Measurements from ENCODE around the gene CCHCR1. TPM values are rescaled to one million over a fixed set of nuclear protein-coding genes. Genes with fewer than 3 reads are reported as not detected.

The CCHCR1 gene
- total and polyA plus RNA-seq, 9 of the 15 experiments (the other 6 are each of a cell fraction or from before 2014, with no cell fraction given), result 1.2 to 47.3 (median 32.0) TPM

DNA sequence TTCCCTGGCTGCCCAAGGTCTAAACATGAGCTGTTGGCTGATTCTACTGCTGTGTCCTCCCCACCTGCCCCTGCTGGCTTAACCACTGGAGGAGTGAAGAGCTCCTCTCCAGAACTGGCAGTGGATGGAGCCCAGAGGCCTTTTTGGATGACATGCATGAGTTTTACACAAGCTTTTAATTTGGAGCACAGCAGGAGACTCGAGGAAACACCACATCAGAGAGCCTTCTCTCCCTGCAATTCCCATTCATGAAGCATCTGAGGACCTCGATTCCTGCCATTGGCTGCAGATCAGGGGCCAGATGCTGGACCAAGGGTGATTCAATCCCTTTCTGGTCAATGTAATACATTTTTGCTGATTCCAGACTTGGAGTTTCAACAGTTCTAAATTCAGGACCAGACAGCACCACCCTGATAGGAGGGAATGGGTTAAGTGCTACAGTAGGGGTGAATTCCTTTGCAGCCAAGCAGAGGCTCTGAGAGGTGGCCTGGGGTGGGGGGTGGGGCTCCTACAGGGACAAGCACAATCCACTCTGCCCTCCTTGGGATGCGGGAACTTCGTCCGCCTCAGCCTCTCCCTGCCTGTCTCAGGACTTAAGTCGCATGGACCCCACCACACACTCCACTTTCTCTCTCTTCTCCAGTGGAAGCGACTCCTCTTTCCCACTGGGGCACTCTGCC lies 43.6 kb downstream of the CCHCR1 start:
- Histone ChIP-seq H3K27ac (ENCODE audit: extremely low read depth, low read depth, low read length) (no peak overlapping the region), H3K4me2 (ENCODE audit: insufficient read depth, low read length) (no peak overlapping the region), H3K36me3 (ENCODE audit: control insufficient read depth, insufficient read depth, low read length) (no peaks in the 10 kb centered on the region), H3K4me1 (replicated peaks in 1 of 2; ENCODE audit: control insufficient read depth in 2 of 2, insufficient read depth in 2 of 2, low read length in 2 of 2) (no peaks in the 10 kb centered on the region; a peak in 2 of 5 replicates), H3K9me1 (ENCODE audit: control insufficient read depth, insufficient read depth, low read length) (no peaks in the 10 kb centered on the region), H2AFZ (ENCODE audit: low read depth, low read length) (0 out of 2 replicates have a peak overlapping the region, but pooled peaks have one; percentile 6), H3K9me3 (replicated peaks; ENCODE audit: control insufficient read depth, insufficient read depth, low read depth, low read length) (no peaks in the 10 kb centered on the region), H3K4me3 (no peak overlapping the region), H3K27me3 (ENCODE audit: control insufficient read depth in 2 of 2, insufficient read depth in 2 of 2, low read length in 2 of 2) (peaks cover 66 to 88% of the 10 kb centered on the region in 2 experiments), H3K9ac (ENCODE audit: insufficient read depth in 1 of 2, low read depth in 2 of 2, low read length in 2 of 2) (0 out of 4 replicates have a peak overlapping the region, but pooled peaks of 1 of the 2 experiments have one; percentile 37), H4K20me1 (replicated peaks; ENCODE audit: control insufficient read depth, insufficient read depth, low read length) (no peaks in the 10 kb centered on the region; the same call in 1 of the 2 replicates), H3K79me2 (ENCODE audit: control insufficient read depth, insufficient read depth, low read length) (no peaks in the 10 kb centered on the region)
- intact Hi-C loops (cut with micrococcal nuclease) (no loop called here), in situ Hi-C loops (cut with MboI) (no loop called here)
- no peak for DNase-seq (ENCODE audit: extremely low read depth in 1 of 4, low spot score in 3 of 4)
- ChIA-PET POLR2A (interaction anchor here (0.8 to 1.8 kb wide), 2 partner anchors 20 to 36 kb away, joined by 4 read pairs; no protein-coding TSS in a partner anchor), CTCF (ENCODE audit: low intra/inter-chr PET ratio) (interaction anchor here (0.6 kb wide), 1 partner anchor 383 kb away, joined by 3 read pairs; no protein-coding TSS in a partner anchor)
- TF ChIP-seq CUX1 (CRISPR knock-in tag; IDR thresholded peaks at IDR 0.05) (no peak), PCBP1 (IDR thresholded peaks at IDR 0.05; ENCODE audit: low read depth, low read length, poor library complexity, severe bottlenecking) (no peak), HNRNPH1 (optimal IDR thresholded peaks at IDR 0.05; ENCODE audit: low read depth, low read length) (no peak), KDM4B (IDR thresholded peaks at IDR 0.05; ENCODE audit: borderline replicate concordance in 2 of 2, low read depth in 1 of 2) (no peak), ZNF449 (CRISPR knock-in tag; IDR thresholded peaks at IDR 0.05) (no peak), HBP1 (CRISPR knock-in tag; IDR thresholded peaks at IDR 0.05) (no peak), ZNF764 (CRISPR knock-in tag; IDR thresholded peaks at IDR 0.05; ENCODE audit: low read depth) (no peak)
- TF ChIP-seq, protein P1, sequence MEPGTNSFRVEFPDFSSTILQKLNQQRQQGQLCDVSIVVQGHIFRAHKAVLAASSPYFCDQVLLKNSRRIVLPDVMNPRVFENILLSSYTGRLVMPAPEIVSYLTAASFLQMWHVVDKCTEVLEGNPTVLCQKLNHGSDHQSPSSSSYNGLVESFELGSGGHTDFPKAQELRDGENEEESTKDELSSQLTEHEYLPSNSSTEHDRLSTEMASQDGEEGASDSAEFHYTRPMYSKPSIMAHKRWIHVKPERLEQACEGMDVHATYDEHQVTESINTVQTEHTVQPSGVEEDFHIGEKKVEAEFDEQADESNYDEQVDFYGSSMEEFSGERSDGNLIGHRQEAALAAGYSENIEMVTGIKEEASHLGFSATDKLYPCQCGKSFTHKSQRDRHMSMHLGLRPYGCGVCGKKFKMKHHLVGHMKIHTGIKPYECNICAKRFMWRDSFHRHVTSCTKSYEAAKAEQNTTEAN (CRISPR knock-in tag; IDR thresholded peaks at IDR 0.05), result no peak
- no peak for ATAC-seq
- BruUV-seq (replicated peaks), result no TSS peak
- no peak for FAIRE-seq
- 1% methylated on average over 7 of the region's 7 CpGs for WGBS (ENCODE audit: insufficient coverage, low coverage, missing lambda C conversion rate)
